ENCODE results near the gene FBXO4.

The FBXO4 gene

DNA sequence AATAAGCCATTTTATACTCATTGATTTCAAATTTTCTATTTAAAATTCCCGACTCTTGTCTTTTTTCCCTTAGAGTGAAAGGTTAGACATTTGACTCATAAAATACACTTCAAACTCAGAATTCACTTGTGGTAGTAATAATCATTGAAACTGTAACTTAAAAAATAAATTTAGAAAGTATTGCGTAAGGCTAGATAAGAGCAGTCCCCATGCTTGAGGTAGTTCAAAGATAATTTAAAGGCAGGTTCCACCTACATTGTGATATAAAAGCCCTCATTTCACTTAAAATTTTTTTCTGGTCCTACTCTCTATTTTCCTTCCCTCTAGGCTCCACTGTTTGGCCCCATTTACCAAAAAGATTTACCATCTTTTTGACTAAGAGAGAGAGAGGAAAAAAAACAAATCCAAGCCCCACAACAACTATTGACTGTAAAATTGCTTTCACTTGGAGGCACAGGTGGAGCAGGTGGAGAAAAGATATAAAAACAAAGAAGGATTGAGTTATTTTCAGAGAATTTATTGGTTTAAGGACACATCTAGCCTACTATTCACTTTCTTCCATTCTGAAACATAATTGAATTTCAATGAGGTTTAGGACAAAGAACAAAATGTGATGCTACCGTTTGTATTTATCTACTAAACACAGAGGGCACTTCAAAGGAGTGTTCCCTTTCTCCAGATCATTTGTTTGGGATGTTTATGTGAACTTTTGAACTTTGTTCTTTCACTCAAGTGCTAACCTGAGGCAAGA, 61.0 kb downstream of the FBXO4 start:
- no peak for DNase-seq
